Peyer's patch (tissue), 4 donors: ENCODE data around the gene TBC1D13. TPM values are rescaled to one million over a fixed set of nuclear protein-coding genes. Genes with fewer than 3 reads are reported as not detected.
A peak's percentile ranks its signal among the peaks of the same experiment; 100 is the strongest.
"Not testable (repeated sequence)": the region's sequence is repeated elsewhere in the genome, so short reads cannot be mapped to it uniquely, and the experiment has no call there.

ENCODE experiments used
- DNase-seq, 3 donors: peaks; one replicate each; pipeline ENCODE4 v3.0.0-alpha.2; 2017 to 2019
- H3K27ac ChIP-seq, 4 donors: fragments of 200-600 bp; sonication (generic); one replicate each; pipeline ENCODE4 v1.5.1; 2016 to 2019
- H3K27me3 ChIP-seq, 2 donors: fragments of 200-600 bp; sonication (generic); one replicate each; pipeline ENCODE4 v1.5.1; 2019
- H3K36me3 ChIP-seq, 3 donors: fragments of 200-600 bp; sonication (generic); one replicate each; pipeline ENCODE4 v1.5.1; 2016 to 2019
- H3K4me1 ChIP-seq, 4 donors: fragments of 200-600 bp; sonication (generic); one replicate each; pipeline ENCODE4 v1.5.1; 2016 to 2019
- H3K4me3 ChIP-seq, 4 donors: fragments of 200-600 bp; sonication (generic); 1 replicate in 3 of 4; 2 replicates in 1 of 4; pipeline ENCODE4 v1.5.1; 2016 to 2019; ENCODE audit warnings: mild to moderate bottlenecking in 1 of 4
- H3K9me3 ChIP-seq, 4 donors: fragments of 200-600 bp; sonication (generic); one replicate each; pipeline ENCODE4 v1.5.1; 2016 to 2019; ENCODE audit warnings: mild to moderate bottlenecking in 1 of 4
- POLR2A ChIP-seq, 2 donors: fragments of 450-650 bp; IDR thresholded peaks; one replicate each; pipeline ENCODE4 v1.5.1; 2017; ENCODE audit warnings: antibody characterized with exemption in 2 of 2, mild to moderate bottlenecking in 2 of 2, moderate library complexity in 2 of 2
- total RNA-seq, 4 donors: library from RNA; depleted of rRNA; stranded (reverse); fragments of >200 nt; gene quantifications; one replicate each; pipeline ENCODE4 v1.1.0, GENCODE V29; 2016
- TF ChIP-seq, protein P1 (sequence below), 6 experiments: fragments of 450-650 bp in 4 of 6; fragments of 200-600 bp in 2 of 6; sonication (generic) in 1 of 6; IDR thresholded peaks; one replicate each; pipeline ENCODE4 v1.5.1; 2017 to 2019; ENCODE audit warnings: antibody characterized with exemption in 6 of 6, mild to moderate bottlenecking in 3 of 6, moderate library complexity in 1 of 6

The TBC1D13 gene
- total RNA-seq, 4 donors from 2014 or later, result 26.8 to 48.7 (median 45.7) TPM

DNA sequence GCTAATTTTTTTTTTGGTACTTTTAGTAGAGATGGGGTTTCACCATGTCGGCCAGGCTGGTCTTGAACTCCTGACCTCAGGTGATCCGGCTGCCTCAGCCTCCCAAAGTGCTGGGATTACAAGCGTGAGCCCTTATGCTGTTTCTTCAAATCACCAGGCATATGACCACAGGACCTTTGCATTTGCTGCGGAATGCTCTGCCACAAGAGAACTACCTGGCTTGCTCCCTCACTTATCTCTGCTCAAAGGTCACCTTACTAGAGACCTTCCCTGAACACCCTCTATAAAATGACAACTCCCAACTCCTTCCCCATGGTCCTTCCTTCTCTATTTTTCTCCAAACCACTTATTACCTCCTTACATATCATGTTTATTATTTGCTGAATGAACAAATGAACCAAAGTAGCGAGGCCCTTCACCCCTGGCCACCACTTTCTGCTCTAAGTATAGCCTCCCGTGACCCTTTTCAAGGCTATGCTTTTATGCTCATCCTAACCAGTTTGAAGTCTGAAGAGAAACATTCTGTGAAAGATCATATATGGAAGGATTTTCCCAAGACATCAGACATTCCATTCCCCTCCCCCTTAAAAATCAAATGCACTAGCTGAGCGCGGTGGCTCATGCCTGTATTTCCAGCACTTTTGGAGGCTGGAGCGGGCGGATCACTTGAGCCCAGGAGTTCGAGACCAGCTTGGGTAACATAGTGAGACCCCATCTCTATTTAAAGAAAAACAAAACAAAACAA lies 16.6 kb upstream of the TBC1D13 start:
- DNase-seq, result no peak
- Histone ChIP-seq H3K36me3 (peaks cover 0 to 14% (median 0%) of the 10 kb centered on the region in 3 donors), H3K27me3 (no peaks in the 10 kb centered on the region), H3K9me3 (no peaks in the 10 kb centered on the region), H3K4me1 (peaks cover 0 to 22% (median 2%) of the 10 kb centered on the region in 4 donors), H3K27ac (peak overlapping the region; percentile 92 to 95 (median 94)), H3K4me3 (peak overlapping the region in 3 of 4 donors; percentile 83 to 98 (median 91))
- TF ChIP-seq, protein P1, sequence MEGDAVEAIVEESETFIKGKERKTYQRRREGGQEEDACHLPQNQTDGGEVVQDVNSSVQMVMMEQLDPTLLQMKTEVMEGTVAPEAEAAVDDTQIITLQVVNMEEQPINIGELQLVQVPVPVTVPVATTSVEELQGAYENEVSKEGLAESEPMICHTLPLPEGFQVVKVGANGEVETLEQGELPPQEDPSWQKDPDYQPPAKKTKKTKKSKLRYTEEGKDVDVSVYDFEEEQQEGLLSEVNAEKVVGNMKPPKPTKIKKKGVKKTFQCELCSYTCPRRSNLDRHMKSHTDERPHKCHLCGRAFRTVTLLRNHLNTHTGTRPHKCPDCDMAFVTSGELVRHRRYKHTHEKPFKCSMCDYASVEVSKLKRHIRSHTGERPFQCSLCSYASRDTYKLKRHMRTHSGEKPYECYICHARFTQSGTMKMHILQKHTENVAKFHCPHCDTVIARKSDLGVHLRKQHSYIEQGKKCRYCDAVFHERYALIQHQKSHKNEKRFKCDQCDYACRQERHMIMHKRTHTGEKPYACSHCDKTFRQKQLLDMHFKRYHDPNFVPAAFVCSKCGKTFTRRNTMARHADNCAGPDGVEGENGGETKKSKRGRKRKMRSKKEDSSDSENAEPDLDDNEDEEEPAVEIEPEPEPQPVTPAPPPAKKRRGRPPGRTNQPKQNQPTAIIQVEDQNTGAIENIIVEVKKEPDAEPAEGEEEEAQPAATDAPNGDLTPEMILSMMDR (IDR thresholded peaks at IDR 0.05), result no peak
- no peak for TF ChIP-seq POLR2A (IDR thresholded peaks at IDR 0.05)

DNA sequence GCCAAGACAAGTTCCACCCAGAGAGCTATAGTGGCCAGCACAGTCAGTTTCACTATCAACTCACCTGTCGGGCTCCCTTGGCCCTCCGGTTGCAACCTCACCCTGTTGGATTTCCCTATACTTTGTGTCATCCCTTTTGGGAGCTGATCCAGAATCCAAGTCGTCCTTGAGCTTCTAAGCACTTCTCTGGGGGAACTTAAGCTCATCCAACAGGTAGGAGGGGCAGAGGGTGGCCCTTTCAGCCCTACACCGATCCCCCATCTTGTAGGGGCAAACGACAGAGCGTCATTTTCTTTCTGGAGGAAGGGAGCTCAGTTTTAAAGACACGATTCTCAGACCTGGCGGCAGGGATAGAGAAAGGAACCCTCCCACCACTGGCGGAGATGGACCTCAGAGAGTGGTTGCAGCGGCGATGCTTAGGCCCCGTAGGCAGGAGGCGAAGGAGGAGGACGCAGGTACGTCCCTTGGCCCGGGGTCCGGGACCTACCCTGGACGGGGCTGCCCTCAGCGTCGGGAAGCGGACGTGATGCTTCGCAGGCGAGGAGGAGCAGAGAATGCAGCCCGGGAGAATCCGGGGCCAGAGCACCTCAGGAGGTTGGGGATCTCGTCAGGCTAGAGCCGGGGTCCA lies 15.8 kb upstream of the TBC1D13 start:
- Histone ChIP-seq H3K27me3 (no peaks in the 10 kb centered on the region), H3K27ac (peak overlapping the region; percentile 92 to 95 (median 94)), H3K9me3 (no peaks in the 10 kb centered on the region), H3K36me3 (peaks cover 0 to 10% (median 0%) of the 10 kb centered on the region in 3 donors), H3K4me1 (peaks cover 0 to 22% (median 2%) of the 10 kb centered on the region in 4 donors), H3K4me3 (peak overlapping the region; percentile 83 to 98 (median 92))
- TF ChIP-seq POLR2A (IDR thresholded peaks at IDR 0.05), result peak in 1 of 2 donors; percentile 14
- TF ChIP-seq, protein P1 (IDR thresholded peaks at IDR 0.05), result no peak
- no peak for DNase-seq

DNA sequence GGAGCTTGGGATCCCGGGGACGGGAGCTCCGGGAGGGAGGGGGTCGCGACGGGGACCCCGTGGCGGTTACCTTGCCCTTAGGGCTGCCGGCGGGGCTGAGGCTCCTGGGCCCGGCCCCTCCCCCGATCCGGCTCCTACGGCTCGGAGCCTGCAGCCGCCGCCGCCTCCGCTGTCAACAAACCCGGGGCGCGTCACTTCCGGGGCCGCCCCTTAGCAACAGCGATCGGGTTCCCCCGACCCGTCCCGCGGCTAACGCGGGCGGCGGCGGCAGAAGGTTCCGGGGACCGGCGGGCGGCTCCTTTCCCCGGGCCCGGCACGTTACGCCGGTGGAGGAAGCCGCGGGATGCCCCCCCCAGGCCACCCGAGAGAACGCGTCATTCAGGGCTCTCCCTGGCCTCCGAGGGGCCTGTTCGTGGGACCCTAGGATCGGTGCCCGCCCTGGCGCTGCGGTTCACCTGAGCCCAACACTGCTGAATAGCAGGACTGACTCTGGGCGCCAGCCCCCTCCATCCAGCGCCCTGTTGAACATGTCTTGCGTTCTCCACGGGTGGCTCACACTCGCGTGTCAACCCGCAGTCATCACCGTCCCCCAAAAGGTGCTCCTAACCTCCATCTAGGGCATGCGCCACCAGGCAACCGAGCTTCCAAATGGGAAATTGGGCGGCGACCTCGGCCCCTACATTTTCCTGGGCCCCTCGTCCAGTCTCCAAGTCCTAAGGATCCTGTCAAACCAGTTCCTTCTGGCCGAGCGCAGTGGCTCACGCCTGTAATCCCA lies 15.1 kb upstream of the TBC1D13 start, which contains the start of gene ZER1:
TSS of gene ZER1 (minus strand) at position 183 of the 775 bp plus-strand sequence. CDS start 16,362 bp downstream, outside the sequence.
- Histone ChIP-seq H3K27me3 (no peaks in the 10 kb centered on the region), H3K4me3 (peak within 1 kb of the TSS; percentile 83 to 98 (median 92)), H3K27ac (peak within 1 kb of the TSS; percentile 92 to 95 (median 94)), H3K9me3 (no peaks in the 10 kb centered on the region), H3K4me1 (peaks cover 0 to 22% (median 2%) of the 10 kb centered on the region in 4 donors), H3K36me3 (peaks cover 0 to 10% (median 0%) of the 10 kb centered on the region in 3 donors)
- TF ChIP-seq, protein P1 (IDR thresholded peaks at IDR 0.05), result no peak
- TF ChIP-seq POLR2A (IDR thresholded peaks at IDR 0.05), result peak; percentile 60 to 77
- DNase-seq, result peak; percentile 95 to 97 (median 96)

DNA sequence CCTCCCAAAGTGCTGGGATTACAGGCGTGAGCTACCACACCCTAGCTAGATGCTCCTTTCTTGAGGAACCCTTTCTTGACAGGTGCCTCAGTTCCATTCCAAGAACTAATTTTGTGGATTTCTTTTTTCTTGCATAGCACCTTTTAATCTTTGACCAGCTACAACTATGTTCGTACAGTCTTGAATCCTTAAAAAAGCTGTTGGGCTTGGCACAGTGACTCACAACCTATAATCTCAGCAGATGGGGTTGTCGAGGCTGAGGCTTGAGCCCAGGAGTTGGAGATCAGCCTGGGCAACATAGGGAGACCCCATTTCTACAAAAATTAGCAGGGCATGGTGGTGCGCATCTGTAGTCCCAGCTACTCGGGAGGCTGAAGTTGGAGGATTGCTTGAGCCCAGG lies 14.0 kb upstream of the TBC1D13 start:
- TF ChIP-seq, protein P1 (IDR thresholded peaks at IDR 0.05), result no peak
- TF ChIP-seq POLR2A (IDR thresholded peaks at IDR 0.05), result no peak
- peaks cover 0 to 2% (median 0%) of the 10 kb centered on the region in 3 donors for H3K36me3 ChIP-seq
- no peak for DNase-seq
- no peak overlapping the region for H3K4me3 ChIP-seq
- H3K9me3 ChIP-seq, result no peaks in the 10 kb centered on the region
- peaks cover 0 to 22% (median 2%) of the 10 kb centered on the region in 4 donors for H3K4me1 ChIP-seq
- H3K27me3 ChIP-seq, result no peaks in the 10 kb centered on the region
- H3K27ac ChIP-seq, result no peak overlapping the region

DNA sequence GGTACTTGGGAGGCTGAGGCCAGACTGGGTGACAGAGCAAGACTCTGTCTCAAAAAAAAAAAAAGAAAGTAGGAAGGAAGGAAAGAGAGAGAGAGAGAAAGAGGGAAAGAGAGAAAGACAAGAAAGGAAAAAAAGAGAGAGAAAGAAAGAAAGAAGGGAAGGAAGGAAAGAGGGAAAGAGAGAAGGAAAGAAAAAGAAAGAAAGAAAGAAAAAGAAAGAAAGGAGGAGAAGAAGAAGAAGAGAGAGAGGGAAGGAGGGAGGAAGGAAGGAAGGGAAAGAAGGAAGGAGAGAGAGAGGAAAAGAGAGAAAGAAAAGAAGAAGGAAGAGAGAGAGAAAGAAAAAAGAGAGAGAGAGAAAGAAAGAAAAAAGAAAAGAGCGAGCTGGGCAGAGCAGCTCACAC lies 12.2 kb upstream of the TBC1D13 start:
- peaks cover 0 to 14% (median 2%) of the 10 kb centered on the region in 4 donors for H3K4me1 ChIP-seq
- no peak overlapping the region for H3K4me3 ChIP-seq

DNA sequence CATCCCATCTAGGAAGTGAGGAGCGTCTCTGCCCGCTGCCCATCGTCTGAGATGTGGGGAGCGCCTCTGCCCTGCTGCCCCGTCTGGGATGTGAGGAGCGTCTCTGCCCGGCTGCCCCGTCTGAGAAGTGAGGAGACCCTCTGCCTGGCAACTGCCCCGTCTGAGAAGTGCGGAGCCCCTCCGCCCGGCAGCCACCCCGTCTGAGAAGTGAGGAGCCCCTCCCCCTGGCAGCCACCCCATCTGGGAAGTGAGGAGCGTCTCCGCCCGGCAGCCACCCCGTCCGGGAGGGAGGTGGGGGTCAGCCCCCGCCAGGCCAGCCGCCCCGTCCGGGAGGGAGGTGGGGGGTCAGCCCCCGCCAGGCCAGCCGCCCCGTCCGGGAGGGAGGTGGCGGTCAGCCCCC lies 7.0 kb upstream of the TBC1D13 start:
- H3K9me3 ChIP-seq, H3K4me3 ChIP-seq, H3K27ac ChIP-seq, H3K27me3 ChIP-seq, DNase-seq, H3K4me1 ChIP-seq, H3K36me3 ChIP-seq: not testable (repeated sequence)

More for the DNA sequence above, 12.2 kb upstream of the TBC1D13 start:
- Histone ChIP-seq H3K27me3 (no peaks in the 10 kb centered on the region), H3K27ac (no peak overlapping the region), H3K9me3 (no peaks in the 10 kb centered on the region), H3K36me3 (no peaks in the 10 kb centered on the region)
- no peak for DNase-seq
- TF ChIP-seq, protein P1 (IDR thresholded peaks at IDR 0.05), result no peak
- no peak for TF ChIP-seq POLR2A (IDR thresholded peaks at IDR 0.05)
